Muscle of back (tissue), 11 donors: ENCODE results near the gene TCAP. TPM values are rescaled to one million over a fixed set of nuclear protein-coding genes. Genes with fewer than 3 reads are reported as not detected.
"Not testable (repeated sequence)": the region's sequence is repeated elsewhere in the genome, so short reads cannot be mapped to it uniquely, and the experiment has no call there.

Experiments used
- DNase-seq, 3 donors: peaks; one replicate each; pipeline versions ENCODE4 v3.0.0 to v3.0.0-alpha.2; 2013
- polyA plus RNA-seq, 10 donors: library from polyadenylated mRNA; unstranded; fragments of 120-200 nt; gene quantifications; one replicate each; pipeline ENCODE4 v1.2.1, GENCODE V29; 2013; ENCODE audit not compliant: insufficient read length in 10 of 10

TCAP gene
- polyA plus RNA-seq, 10 donors: 193 to 440 (median 306) TPM

GRCh38 chr17:39702901-39703893 lies 38.0 kb downstream of the TCAP start:
- DNase-seq: no peak

DNA sequence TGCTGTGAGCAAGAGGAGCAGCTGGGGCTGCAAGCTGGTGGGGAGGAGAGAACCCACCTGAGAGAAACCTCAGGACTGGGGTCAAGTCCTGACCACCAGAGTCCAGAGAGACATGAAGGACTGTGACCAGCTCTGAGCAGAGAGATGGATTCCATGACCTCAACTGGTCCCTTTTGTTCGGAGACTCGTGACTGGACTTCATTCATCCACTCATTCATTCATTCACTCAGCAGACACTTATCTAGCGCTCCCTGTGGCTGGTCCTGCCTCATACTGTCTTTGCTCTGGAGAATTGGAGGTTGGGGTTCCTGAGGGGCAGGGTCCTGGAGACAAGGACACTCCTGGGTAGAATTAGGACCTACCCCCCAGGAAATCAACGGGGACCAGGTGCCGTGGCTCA lies 38.8 kb downstream of the TCAP start:
- DNase-seq: no peak

DNA sequence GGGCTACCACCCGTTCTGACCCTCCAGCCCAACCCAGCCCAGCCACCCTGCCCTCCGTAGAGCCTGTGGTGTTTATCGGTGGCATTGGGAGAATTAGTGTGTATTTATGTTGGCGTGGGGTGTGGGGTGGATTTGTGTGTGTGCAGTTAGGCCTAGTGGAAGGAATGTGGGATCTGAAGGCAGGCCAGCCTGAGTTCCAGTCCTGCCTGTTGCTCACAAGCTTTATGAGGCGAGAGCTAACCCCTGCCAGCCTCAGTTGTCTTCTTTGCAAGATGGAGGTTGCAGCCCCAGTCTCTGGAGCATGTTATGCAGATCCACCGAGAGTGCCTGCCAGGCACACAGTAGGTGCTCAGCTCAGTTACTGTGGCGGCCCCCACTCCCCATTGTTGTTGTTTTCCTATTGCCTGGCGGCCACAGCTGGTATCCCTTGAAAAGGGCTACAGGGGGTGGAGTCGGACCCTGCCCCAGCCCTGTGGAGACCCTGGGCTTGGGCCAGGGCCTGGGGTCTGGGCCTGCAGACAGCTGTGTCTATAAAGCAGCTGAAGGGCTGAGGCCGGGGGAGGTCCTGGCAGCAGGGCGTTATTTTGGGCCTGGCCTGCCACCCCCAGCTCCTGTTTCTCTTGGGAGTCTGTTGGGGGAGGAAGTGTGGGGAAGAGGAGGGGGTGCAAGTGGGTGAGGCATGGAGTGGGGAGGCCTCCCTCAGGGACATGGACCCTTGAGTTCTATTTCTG lies 39.8 kb downstream of the TCAP start:
- DNase-seq: no peak

GRCh38 chr17:39705786-39706348 lies 40.7 kb downstream of the TCAP start:
- DNase-seq: no peak

- no peak for DNase-seq
Measured at GRCh38 chr17:39706383-39706782, 41.2 kb downstream of the TCAP start.

DNA sequence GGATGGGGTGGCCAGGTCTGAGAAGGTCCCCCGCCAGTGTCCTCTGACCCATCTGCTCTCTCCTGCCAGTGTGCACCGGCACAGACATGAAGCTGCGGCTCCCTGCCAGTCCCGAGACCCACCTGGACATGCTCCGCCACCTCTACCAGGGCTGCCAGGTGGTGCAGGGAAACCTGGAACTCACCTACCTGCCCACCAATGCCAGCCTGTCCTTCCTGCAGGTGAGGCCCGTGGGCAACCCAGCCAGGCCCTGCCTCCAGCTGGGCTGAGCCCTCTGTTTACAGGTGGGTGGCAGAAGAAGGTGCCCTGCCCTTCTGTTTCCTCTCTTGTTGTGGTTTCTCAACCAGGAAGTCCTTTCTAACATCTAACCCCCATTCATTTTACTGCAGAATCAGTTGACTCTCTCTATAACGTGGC lies 41.8 kb downstream of the TCAP start:
- no peak for DNase-seq

DNA sequence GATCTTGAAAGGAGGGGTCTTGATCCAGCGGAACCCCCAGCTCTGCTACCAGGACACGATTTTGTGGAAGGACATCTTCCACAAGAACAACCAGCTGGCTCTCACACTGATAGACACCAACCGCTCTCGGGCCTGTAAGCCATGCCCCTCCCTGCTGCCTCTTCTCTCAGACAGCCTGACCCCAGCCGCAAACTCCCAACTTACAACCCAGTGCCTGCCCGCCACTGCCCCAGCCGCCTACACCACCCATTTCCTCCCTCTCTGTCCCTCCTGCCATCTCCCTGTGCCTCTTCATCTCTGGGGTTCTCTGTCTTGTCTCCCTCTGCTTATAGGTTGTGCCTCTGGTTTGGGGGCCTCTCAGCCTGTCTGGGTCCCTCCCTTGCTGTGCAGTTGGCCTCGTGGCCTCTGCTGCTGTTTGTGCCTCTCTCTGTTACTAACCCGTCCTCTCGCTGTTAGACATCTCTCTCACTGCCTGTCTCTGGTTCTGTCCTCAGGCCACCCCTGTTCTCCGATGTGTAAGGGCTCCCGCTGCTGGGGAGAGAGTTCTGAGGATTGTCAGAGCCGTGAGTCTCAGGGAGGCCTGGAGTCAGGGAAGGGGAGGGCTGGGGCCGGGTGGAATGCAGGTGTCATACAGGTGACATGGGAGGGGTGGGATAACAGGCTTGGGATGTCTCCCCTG lies 44.3 kb downstream of the TCAP start:
- no peak for DNase-seq

DNA sequence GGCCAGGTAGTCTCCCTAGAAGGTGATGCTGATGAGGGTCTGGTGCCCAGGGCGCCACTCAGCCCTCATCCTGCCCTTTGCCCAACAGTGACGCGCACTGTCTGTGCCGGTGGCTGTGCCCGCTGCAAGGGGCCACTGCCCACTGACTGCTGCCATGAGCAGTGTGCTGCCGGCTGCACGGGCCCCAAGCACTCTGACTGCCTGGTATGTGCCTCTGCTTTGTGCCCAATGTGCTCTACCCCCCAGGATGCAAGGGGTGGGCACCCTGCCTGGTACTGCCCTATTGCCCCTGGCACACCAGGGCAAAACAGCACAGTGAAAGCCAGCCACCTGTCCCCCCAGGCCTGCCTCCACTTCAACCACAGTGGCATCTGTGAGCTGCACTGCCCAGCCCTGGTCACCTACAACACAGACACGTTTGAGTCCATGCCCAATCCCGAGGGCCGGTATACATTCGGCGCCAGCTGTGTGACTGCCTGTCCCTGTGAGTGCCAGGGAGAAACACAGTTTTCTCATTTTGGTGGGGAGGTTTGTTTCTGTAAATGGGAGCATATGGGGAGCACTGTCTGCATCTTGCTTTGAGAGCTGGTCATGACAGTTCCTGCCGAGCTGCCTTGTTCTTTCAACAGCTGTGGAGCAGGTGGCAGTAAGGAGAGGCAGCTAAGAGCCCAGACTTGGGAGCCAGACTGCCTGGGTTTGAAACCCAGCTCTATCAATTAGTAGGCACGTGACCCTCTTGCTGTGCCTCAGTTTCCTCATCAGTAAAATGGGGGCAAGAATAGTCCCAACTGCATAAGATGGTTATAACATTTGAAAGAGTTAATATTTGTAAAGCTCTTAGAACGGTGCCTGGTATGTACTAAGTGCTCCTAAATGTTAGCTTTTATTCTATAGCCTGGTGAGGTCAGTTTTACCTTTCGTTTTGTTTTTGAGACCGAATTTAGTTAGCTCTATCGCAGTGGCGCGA lies 45.1 kb downstream of the TCAP start:
- DNase-seq: no peak

DNA sequence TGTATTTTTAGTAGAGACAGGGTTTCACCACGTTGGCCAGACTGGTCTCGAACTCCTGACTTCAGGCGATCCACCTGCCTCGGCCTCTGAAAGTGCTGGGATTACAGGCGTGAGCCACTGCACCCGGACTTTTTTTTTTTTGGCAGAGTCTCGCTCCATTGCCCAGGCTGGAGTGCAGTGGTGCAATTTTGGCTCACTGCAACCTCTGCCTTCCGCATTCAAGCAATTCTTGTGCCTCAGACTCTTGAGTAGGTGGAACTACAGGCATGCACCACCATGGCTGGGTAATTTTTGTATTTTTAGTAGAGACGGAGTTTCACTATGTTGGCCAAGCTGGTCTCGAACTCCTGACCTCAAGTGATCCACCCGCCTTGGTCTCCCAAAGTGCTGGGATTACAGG lies 45.9 kb downstream of the TCAP start:
- not testable (repeated sequence) for DNase-seq

GRCh38 chr17:39711851-39712250 lies 46.7 kb downstream of the TCAP start:
- no peak for DNase-seq

- no peak for DNase-seq
Measured at GRCh38 chr17:39714234-39714633, 49.1 kb downstream of the TCAP start.

DNA sequence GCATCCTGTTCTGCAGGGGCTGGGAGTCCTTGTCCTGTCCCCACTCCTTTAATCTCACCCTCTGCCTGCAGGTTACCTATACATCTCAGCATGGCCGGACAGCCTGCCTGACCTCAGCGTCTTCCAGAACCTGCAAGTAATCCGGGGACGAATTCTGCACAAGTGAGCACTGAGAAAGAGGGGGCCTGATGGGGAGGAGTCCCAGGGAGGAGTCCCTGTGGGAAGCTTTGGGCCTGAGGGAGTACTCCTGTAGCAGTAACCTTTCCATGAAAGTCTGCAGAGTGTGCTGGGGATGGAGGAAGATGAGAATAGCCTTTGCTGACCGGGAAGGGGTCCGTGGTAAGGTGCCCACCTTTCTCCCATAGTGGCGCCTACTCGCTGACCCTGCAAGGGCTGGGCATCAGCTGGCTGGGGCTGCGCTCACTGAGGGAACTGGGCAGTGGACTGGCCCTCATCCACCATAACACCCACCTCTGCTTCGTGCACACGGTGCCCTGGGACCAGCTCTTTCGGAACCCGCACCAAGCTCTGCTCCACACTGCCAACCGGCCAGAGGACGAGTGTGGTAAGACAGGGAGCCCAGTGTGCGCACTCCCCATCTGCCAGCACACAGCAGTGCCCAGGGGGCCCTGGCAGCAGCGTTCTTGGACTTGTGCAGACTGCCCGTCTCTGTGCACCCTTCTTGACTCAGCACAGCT lies 50.4 kb downstream of the TCAP start:
- no peak for DNase-seq

Other genes with a start within 250 kb of the TCAP start
- 10 to 100 TPM; 23.9 to 36.8 (median 29.8) TPM for gene MED1, start 214.1 kb upstream of the TCAP start, polyA plus RNA-seq
- 10 to 100 TPM; 23.4 to 42.2 (median 31.9) TPM for gene CDK12, start 203.9 kb upstream of the TCAP start, polyA plus RNA-seq
- under 1 TPM in 8 of 10 donors, not detected in 2; 0.01 to 0.22 (median 0.06) TPM for gene NEUROD2, start 57.4 kb upstream of the TCAP start, polyA plus RNA-seq
- 1 to 10 TPM; 1.1 to 3.5 (median 2.3) TPM for gene PPP1R1B, start 38.4 kb upstream of the TCAP start, polyA plus RNA-seq
- gene STARD3, start 28.2 kb upstream of the TCAP start, polyA plus RNA-seq: 10 to 100 TPM; 27.5 to 41.4 (median 31.6) TPM
- gene PNMT, start 3.1 kb downstream of the TCAP start, polyA plus RNA-seq: 1 to 10 TPM; 2.1 to 5.8 (median 3.5) TPM
- gene PGAP3, start 22.7 kb downstream of the TCAP start, polyA plus RNA-seq: 10 to 100 TPM; 15.5 to 19.4 (median 16.4) TPM
- 100 to 1,000 TPM in 9 of 10 donors, 10 to 100 TPM in 1; 77.8 to 147 (median 107) TPM for gene ERBB2, start 34.7 kb downstream of the TCAP start, polyA plus RNA-seq
- gene MIEN1, start 65.2 kb downstream of the TCAP start, polyA plus RNA-seq: 10 to 100 TPM; 15.2 to 23.7 (median 19.0) TPM
- 1 to 10 TPM in 2 of 10 donors, under 1 TPM in 8; 0.14 to 1.9 (median 0.42) TPM for gene GRB7, start 72.6 kb downstream of the TCAP start, polyA plus RNA-seq
- 1 to 10 TPM in 1 of 10 donors, under 1 TPM in 9; 0.08 to 2.1 (median 0.26) TPM for gene IKZF3, start 199.0 kb downstream of the TCAP start, polyA plus RNA-seq
- gene ZPBP2, start 202.9 kb downstream of the TCAP start, polyA plus RNA-seq: under 1 TPM in 2 of 10 donors, not detected in 8; 0.11 to 0.20 TPM